HG03432 (cell line): ENCODE measurements around the gene EFNA5.

Source experiments
- ATAC-seq: cut with Tn5 transposase; IDR thresholded peaks from one replicate; pipeline ENCODE4 v1.9.1; 2021; ENCODE audit warnings: mild to moderate bottlenecking, moderate library complexity; ENCODE audit not compliant: unreplicated experiment

EFNA5 gene

GRCh38 chr5:107403228-107403953 is 267.3 kb downstream of the EFNA5 start:
- no peak for ATAC-seq

GRCh38 chr5:107402434-107403227 is 268.1 kb downstream of the EFNA5 start:
- no peak for ATAC-seq

GRCh38 chr5:107401470-107402122 is 269.1 kb downstream of the EFNA5 start:
- no peak for ATAC-seq

GRCh38 chr5:107400328-107400727 is 270.4 kb downstream of the EFNA5 start:
- no peak for ATAC-seq

- no peak for ATAC-seq
These were observed 272.0 kb downstream of the EFNA5 start for GRCh38 chr5:107398703-107399102.

GRCh38 chr5:107396351-107396690 is 274.4 kb downstream of the EFNA5 start:
- peak; percentile 57 for ATAC-seq

- ATAC-seq = peak; percentile 91
These were observed 274.9 kb downstream of the EFNA5 start for GRCh38 chr5:107395632-107396350.

GRCh38 chr5:107393851-107394250 is 276.9 kb downstream of the EFNA5 start:
- no peak for ATAC-seq

GRCh38 chr5:107391787-107392186 is 278.9 kb downstream of the EFNA5 start:
- ATAC-seq = no peak

- no peak for ATAC-seq
These were observed 281.0 kb downstream of the EFNA5 start for GRCh38 chr5:107389775-107390148.

GRCh38 chr5:107389130-107389774 is 281.5 kb downstream of the EFNA5 start:
- peak; percentile 90 for ATAC-seq

- ATAC-seq = peak; percentile 48
These were observed 282.4 kb downstream of the EFNA5 start for GRCh38 chr5:107388141-107388861.

GRCh38 chr5:107387526-107388140 is 283.1 kb downstream of the EFNA5 start:
- ATAC-seq = no peak

- ATAC-seq = no peak
These were observed 285.0 kb downstream of the EFNA5 start for GRCh38 chr5:107385708-107386107.

- ATAC-seq = no peak
These were observed 286.5 kb downstream of the EFNA5 start for GRCh38 chr5:107384256-107384655.

- ATAC-seq = no peak
These were observed 287.3 kb downstream of the EFNA5 start for GRCh38 chr5:107383414-107383813.

- ATAC-seq = no peak
These were observed 289.4 kb downstream of the EFNA5 start for GRCh38 chr5:107381189-107381856.

GRCh38 chr5:107380654-107381053 is 290.1 kb downstream of the EFNA5 start:
- no peak for ATAC-seq
